Astrocyte of the hippocampus (primary cell): Measurements from ENCODE around the gene GPR152.
A peak's percentile ranks its signal among the peaks of the same experiment; 100 is the strongest.

Experiments
- DNase-seq: peaks from one replicate; pipeline ENCODE4 v3.0.0; 2011; ENCODE audit warnings: low read depth, low spot score

The GPR152 gene

DNA sequence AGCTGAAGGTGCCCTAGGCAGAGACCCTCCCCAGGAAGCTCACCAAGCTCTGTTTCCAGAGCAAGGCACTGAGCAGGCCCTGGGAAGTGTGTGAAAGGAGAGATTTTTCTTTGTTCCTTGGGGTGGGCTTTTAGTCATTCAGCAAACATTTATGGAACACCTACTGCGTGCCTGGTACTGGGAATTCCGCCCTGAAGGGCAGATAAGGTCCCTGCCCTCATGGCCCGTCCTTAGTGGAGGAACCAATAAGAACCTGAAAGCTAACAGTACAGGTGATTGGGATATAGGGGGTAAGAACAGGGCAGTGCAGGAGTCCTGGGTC lies 12.6 kb upstream of the GPR152 start:
- no peak for DNase-seq

DNA sequence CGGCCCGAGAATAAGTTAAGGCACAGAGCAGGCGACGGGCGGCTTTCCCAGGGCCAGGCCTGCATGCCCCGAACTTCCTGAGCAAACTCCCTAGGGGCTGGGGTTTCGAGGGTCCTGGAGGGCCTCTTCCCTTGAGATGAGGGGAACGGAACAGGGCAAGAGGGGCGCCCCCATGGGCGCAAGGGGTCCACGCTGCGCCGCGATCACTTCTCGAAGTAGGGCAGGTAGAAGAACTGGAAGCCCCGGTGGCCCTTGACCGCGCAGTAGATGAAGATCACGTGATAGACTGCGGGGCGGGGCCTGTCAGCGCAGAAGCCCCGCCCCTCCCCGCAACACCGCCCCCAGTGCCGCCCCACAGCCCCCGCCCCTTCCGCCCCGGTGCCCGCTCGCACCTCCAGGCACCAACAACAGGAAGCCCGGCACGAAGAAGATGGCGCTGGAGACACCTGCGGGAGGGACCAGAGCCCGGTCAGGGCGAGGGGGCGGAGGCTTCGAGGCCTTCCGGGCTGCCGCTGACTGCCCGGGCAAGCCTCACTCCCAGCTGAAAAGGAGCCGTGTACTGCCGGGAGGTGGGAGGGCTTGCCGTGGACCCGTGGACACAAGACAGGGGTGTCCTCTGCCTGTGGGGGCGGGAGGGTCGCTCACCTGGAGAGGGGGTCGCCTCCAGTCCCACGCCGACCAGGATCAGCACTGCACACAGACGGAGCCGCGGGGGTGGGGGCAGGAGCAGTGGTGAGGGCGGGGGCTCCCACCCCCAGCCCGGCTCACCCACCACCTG lies 12.1 kb upstream of the GPR152 start:
- peak; percentile 88 for DNase-seq

DNA sequence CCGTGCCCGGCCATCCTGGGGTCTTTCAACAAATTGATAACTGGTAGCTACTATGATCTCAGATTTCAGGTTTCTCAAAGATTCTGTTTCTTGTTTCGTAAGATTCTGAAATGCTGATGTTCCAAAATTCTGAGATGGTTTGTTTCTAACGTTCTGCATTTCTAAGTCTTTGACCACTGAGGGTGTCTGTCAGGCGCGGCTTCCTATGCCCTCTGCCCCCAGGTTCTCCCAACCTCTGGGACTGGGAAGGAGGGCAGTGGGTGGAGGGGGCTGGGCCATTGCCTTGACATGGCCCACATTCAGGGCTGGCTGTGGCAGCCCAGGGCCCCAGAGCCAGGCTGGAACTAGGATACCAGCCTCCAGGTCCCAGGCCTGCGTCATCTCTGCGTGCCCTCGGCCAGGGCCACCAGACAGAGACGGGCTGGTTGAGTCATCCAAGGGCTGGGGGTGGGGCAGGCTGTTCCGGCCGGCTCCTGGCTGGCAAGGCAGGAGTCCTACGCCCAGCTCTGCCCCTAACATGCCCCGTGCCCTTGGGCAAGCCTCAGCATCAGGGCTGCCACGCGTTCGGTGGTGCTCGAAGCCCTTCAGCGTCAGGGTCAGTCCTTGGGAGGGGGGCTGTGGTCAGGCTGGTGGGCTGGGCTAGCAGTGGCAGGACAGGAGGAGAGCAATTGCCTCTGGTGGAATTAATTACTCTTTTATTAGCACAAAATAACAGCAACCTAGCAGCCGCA lies 11.3 kb upstream of the GPR152 start:
- no peak for DNase-seq

DNA sequence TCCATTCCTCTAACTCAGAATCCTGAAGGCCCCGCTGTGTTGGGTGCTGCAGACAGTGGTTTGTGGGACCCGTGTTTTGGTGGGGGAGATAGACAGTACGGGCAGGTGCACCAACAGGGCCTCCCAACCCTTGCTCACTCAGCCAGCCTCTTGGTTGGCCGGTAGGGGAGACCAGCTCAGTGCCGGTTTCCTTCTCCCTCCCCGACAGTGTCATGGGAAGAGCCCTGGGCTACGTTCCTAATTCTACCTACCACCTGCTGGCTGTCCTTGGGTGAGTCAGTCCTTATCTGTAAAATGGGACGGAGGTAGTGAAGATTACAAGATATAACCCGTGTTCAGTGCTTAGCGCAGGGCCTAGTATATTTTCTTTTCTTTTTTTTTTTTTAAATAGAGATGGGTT lies 10.7 kb upstream of the GPR152 start:
- DNase-seq: no peak

DNA sequence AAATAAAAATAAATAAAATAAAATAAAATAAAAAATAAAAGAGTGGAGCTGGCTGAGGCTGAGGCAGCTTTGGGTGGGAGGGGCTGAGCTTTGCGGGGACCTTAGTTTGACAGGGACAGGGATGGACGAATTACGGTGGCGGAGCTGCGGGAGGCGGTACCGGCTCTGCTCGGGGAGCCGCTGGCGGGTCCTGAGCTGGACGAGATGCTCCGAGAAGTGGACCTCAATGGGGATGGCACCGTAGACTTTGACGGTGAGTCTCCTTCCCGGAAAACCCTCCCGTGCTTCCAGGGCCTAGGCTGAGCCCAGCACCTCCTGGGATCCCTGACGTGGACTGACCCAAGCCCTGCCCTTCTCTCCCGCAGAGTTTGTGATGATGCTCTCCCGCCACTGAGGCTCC lies 5.7 kb upstream of the GPR152 start:
- DNase-seq: no peak

DNA sequence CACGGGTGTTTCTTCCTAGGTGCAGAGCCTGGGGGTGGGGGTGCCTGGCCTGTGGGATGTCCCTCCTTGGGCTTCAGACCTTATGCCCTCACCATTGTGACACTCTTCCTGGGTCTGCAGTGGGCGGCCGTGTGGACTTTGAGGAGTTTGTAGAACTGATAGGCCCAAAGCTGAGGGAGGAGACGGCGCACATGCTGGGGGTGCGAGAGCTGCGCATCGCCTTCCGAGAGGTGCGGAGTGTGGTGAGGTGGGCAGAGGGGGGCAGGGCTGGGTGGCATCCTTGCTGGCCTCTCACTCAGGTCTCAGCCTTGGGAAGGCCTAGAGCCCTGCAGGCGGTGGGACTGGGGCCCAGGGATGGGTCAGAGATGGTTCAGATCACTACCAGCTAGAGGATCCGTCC lies 4.9 kb upstream of the GPR152 start:
- DNase-seq: no peak

DNA sequence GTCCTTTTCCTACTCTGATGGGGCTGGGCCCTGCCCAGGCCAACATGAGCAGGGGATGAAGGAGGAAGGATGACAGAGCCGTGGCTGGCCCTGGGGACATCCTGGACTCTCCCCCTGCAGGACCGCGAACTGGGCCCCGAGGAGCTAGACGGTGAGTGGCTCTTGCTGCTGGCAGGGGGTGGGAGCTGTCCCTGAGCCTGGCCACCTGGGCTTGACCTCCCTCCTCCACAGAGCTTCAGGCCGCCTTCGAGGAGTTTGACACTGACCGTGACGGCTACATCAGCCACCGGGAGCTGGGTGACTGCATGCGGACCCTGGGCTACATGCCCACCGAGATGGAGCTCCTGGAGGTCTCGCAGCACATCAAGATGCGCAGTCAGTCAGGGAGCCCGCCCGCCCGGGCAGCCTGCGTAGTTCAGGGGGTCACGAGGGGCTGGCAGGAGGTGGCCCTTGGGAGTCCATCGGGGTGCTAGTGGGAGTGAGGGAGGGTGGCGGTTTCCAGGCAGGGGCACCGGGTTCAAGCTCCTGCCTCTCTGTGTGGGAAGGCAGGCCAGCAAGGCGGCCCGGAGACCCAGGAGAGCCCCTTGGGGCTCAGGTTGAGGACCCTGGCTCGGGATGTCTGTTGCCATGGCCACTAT lies 3.7 kb upstream of the GPR152 start:
- DNase-seq: no peak

DNA sequence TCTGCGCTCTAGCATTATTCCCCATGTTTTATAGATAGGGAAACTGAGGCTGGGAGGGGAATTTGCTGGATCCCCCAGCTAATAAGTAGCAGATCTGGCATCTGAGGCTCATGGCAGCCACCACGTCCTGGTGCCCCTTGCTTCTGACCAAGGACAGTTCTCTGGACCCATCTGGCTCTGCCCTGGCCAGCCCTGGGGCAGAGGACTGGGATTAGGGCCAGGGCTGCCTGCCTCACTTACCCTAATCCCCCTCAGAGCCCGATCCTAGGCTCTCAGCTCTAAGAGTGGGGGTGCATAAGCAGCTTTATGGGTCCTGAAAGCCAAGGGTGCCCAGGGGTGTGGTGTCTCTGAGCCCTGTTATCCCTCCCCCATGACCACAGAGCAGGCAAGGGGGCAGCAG lies 2.5 kb upstream of the GPR152 start, which contains the start of gene CABP4:
Gene CABP4, plus strand, starts transcription at position 301 of the 400 bp plus-strand sequence. Its CDS starts 70 bp downstream, at position 371.
- DNase-seq: no peak

DNA sequence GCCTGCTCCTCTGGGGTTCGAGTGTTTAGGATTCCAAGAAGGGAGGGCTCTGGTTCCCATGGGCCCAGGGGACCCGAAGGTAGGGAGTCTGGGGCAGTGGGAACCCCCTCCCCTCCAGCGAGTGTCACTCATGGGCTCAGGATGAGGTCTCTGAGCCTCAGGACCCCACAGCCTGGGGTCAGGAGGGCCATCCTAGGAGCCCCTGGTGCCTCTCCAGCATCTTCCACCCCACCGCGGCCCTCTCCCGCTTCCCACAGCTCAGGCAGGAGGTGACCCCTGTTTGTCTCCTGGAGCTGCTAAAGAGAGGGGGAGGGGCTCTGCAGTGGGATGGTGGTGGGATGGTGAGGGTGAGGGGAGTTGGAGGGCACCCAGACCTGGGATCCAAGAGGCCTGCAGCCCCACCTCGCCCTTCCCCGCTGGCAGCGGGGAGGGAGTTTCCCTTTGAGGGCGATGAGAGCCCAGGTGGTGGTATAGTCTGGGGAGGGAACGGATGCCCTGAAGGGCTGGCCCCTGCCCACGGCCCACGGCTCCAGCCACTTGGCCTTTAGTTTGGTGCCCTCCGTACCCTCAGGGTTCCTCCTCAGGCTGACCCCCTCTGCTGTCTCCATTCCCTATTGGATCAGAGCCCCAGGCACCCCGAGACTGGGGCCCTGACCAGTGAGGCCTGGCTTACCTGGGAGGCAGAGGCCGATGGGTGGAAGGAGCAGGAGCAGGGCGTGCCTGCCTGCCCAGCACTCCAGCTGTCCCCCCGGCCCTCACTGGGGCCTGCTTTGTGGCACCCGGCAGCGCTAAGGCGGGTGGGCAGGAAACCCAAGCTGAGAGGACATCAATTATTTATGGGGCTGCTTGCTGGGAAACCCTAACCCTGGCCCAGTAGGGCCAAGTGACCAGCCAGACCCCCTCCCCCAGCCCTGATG lies 1.5 kb upstream of the GPR152 start:
- no peak for DNase-seq

DNA sequence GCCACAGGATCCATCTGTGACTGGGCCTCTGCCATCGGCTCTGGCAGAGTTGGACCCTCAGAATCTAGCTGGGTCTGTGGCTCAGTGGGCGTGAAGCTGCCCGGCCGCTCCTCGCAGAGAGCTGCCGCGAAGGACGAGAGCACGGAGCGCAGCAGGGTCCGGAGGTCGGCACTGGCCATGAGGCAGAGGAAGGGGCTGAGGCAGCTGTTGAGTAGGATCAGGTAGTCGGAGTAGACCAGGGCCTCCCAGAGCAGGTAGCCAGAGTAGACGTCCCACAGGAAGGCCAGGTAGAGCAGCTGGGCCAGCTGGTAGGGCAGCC lies 912 bp downstream of the GPR152 start:
- no peak for DNase-seq

DNA sequence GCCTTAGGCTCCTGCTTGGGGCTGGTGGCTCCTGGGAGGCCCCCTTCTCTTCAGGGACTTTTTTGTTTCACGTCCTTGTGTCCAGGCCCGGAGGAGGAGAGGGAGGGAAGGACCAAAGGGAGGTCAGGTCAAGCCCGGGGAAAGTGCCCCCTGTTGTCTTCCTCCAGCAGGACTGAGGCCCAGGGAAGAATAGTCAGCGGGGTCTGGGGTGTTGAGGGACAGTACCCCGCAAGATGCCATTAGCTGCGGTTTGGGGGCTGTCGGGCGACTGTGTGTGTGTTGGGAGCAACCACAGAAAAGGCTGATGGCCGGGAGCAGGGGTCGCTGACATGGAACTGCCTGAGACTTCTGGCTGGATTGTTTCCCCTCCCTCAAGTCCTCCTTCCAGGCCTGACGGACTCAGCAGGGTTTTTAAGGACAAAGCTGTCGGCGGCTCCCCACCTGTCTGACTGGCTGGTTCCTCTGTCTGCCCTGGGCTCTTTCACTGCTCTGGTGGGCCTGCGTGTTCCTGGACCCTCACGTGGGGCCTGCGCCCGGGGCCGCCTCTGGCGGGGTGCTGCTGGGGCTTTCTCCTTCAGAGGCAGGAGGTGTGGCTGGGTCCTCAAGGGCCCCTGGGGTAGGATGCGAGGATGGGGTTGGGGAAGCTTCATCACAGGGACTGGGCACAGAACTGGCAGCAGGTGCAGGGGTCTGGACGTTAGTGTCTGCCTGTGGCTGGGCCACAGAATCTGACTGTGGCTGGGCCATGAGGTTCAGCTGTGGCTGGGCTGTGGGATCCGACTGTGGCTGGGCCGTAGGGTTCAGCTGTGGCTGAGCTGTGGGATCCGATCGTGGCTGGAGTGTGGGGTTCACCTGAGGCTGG lies 1.5 kb downstream of the GPR152 start:
- no peak for DNase-seq

DNA sequence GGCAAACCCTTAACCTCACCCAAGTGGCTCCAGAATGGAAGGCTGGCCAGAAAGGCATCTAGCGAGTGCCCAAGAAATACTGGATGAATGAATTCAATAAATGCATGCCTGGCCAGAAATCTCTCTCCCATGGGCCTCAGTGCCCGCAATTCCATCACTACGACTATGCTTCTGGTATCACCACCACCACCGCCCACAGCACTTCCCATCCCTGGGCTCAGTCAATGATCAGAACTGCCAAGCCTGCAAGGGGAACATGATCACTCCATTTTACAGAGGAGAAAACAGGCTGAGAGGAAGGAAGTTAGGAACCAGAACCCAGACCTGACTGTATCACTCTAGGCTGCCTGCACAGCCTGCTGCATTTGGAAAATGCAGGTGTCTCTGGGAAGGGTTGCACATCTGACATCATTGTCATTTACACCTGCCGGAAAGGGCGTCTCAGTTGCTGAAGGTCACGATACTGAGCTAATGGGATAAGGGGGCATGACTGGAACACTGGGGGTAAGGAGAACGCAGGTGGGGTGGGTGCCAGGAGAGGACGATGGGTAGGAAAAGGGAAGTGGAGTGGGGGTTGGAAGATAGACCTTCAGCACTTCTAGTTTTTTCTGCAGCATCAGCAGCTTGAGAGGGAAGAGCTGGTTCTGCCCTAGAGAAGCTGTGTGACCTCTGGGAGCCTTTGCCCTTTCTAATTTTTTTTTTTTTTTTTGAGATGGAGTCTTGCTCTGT lies 3.2 kb downstream of the GPR152 start:
- no peak for DNase-seq

DNA sequence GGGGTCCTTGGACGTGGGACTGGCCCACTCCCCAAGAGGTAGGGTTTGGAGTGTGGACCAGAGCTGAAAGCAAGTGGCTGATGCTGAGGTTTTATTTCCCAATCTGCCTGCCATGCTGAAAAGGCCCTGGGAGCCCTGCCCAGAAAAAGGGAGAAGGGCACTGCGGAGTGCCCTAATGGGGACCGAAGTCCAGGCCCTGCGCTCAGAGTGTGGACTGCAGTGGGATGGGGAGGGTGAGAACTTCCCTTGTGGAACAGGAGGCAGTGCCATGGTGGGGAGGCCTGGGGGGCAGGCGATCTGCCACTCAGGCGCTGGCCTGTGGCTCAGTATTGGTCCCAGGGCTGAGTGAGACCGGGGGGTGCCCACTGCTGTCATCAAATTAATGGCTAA lies 4.3 kb downstream of the GPR152 start:
- no peak for DNase-seq

DNA sequence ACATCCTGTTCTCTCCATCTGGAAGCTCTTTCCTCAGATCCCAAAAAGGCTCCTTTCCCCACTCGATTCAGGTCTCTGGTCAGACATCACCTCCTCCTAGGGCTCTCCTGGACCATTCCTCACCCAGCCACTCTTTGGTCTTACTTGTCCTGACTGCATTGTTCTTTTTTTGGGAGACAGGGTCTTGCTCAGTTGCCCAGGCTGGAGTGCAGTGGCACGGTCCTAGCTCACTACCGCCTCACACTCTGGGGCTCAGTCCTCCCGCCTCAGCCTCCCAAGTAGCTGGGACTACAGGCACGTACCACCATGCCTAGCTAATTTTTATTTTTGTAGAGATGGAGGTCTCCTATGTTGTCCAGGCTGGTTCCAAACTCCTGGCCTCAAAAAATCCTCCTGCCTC lies 7.0 kb downstream of the GPR152 start:
- no peak for DNase-seq

DNA sequence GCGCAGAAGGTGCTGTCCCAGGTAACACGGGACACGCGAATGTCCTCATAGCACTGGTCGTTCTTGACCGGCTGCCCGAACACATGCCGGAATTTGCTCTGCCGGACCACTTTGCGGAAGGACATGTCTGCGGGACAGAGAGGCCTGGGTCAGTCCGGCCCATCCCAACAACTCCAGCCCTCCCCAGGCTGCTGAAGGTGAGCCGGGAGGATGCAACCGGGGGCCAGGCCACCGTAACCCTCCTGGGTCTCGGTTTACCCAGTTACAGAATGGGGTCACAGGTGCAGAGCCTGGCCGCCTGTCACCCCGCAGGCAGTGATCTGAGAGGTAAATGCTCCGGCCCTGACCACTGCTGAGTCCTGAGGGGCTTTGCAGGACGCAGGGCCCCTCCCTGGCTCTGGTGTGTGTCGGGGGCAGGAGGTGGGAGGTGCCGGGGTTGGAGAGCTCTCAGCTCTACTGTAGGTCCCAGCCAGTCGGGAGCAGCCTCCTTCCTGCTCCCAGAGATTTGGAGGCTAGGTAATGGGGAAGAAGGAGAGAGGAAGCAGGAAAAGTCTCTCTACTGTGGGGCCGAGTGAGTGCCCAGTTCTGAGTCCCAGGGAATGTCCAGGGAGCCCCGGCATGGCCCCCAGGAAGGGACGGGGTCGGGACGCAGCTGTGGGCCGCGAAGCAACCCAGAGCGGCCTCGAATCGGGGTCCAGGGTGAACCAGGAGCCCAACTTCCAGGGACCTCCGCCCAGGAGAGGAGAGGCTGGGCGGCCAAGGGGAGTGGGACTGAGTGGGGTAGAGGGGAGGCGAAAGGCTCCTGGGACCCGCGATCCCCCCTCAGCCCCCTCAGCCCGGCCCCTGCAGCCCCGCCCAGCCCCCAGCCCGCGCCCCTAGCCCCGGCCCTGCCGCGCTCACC lies 9.8 kb downstream of the GPR152 start:
- DNase-seq: no peak

DNA sequence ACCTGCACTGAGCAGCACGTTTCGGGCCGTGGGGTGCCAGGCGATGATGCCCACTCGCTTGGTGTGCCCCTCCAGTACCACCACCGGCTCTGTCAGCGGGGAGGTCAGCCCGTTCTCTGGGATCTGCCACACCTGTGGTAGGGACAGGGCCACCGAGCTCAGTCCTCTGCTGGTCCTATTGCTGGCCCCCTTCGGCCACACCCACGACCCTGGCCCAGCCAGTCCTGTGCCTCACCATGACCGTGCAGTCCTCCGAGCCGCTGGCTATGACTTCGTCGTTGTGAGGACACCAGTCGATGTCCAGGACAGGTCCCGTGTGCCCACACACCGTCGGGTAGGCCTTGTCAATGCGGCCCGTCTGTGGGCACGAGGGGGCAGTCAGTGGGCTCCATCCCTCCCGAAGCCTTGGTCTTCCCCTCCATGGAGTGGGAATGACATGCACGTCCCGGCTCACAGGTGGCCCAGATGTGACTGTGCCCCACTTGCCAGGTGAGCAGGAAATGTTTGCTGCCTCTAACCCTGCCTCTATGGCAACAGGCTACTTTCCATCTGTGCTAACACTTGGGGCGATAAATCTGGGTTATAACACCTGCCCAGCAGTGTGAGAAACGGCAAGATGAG lies 10.7 kb downstream of the GPR152 start:
- no peak for DNase-seq

DNA sequence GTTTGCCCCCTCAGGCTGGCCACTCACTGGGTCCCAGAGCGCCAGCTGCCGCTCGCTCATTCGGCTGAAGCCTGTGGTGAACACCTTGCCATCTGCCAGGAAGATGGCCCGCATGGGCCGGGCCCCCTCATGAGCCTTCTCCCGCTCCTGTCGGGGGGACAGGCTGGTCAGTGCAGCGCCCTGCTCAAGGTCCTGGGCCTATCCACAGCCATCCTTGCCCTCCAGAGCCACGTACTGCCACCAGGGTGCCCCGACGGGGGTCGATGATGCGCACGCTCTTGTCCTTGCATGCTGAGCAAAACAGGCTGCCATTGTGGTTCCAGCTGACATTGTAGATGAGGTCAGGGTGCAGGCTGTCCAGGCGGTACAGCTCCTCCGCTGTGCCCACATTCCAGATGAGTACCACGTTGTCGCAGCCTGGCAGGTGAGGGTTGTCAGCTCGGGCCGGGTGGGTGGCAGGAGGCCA lies 11.4 kb downstream of the GPR152 start:
- no peak for DNase-seq

DNA sequence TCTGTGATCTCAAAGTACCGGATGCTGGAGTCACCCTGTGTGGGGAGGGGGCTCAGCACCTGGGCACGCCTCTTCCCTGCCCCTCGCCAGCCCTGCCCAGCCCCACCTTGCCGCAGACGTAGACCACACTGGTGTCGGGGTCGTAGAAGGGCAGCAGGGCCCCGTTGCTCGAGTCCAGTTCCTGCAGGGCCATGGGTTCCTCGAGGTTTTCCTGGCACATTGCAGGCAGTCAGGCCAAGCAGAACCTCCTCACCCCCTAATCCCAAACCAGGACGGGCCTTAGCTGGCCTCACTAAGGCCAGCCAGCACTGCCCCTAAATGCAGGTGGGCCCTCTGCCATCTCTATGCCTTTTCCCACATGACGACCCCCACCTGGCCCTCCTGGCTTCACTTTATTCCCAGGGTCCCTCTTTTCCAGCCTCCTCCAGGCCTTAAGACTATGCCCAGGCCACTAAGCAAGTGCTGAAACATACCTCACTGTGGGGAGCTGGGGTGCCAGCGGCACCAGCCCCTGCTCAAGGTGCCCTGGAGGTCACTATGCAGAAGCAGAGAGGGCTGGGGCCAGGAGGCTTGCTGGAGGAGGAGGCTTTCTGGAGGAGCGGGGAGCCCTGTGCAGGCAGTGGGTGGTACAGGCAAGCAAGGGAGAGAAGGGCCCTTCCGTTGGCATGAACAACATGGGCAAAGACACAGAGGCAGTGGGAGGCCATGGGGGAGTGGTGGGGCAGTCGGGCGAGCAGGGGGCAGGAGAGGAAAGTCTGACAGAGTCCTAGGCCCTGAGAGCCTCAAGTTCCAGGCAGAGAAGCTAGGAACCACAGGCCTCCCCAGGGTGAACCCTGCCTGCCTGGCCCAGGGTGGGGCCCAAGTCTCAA lies 12.1 kb downstream of the GPR152 start:
- no peak for DNase-seq
